ENCODE results near the gene DIS3L. TPM values are rescaled to one million over a fixed set of nuclear protein-coding genes. Genes with fewer than 3 reads are reported as not detected.

DIS3L gene
- total RNA-seq, 1 experiment from 2014 or later = 32.9 TPM

GRCh38 chr15:66284271-66284670 is 9.1 kb upstream of the DIS3L start (continued):
- no peak for TF ChIP-seq AFF4 (CRISPR knock-in tag; IDR thresholded peaks at IDR 0.05; ENCODE audit: borderline replicate concordance)
- TF ChIP-seq ATF3 (CRISPR knock-in tag; conservative IDR thresholded peaks at IDR 0.05) = no peak
- TF ChIP-seq ETV6 (CRISPR knock-in tag; IDR thresholded peaks at IDR 0.05) = no peak
- TF ChIP-seq AR (CRISPR knock-in tag; IDR thresholded peaks at IDR 0.05) = no peak
- TF ChIP-seq SP1 (CRISPR knock-in tag; conservative IDR thresholded peaks at IDR 0.05) = no peak
- no peak for TF ChIP-seq USF1 (CRISPR knock-in tag; IDR thresholded peaks at IDR 0.05)
- no peak for TF ChIP-seq SMAD4 (CRISPR knock-in tag; IDR thresholded peaks at IDR 0.05)
- no peak for TF ChIP-seq GABPB1 (CRISPR knock-in tag; IDR thresholded peaks at IDR 0.05)

GRCh38 chr15:66285533-66286280 is 7.7 kb upstream of the DIS3L start:
- ChIA-PET CTCF (interaction anchor here (0.6 to 1.1 kb wide), 2 partner anchors 52 to 769 kb away, joined by 4 read pairs; no protein-coding TSS in a partner anchor), POLR2A (interaction anchor here (0.5 to 0.6 kb wide), 2 partner anchors 187 to 418 kb away, joined by 4 read pairs; no protein-coding TSS in a partner anchor)
- no peak overlapping the region for H3K4me3 Mint-ChIP-seq
- no peak overlapping the region for H3K27ac Mint-ChIP-seq
- DNase-seq (ENCODE audit: low spot score) = no peak
- TF ChIP-seq USF1 (CRISPR knock-in tag; IDR thresholded peaks at IDR 0.05) = no peak
- H3K27me3 Mint-ChIP-seq (ENCODE audit: low read depth) = no peaks in the 10 kb centered on the region
- H3K4me1 Mint-ChIP-seq = peaks cover 7% of the 10 kb centered on the region
- no peaks in the 10 kb centered on the region for H3K36me3 Mint-ChIP-seq
- ATAC-seq = no peak
- H3K9me3 Mint-ChIP-seq = no peaks in the 10 kb centered on the region

GRCh38 chr15:66287461-66288057 is 5.8 kb upstream of the DIS3L start:
- ATAC-seq (no peak), DNase-seq (ENCODE audit: low spot score) (no peak)
- no peak overlapping the region for H3K27ac Mint-ChIP-seq

More at GRCh38 chr15:66287461-66288057, 5.8 kb upstream of the DIS3L start:
- Mint-ChIP-seq H3K4me1 (peaks cover 7% of the 10 kb centered on the region), H3K27me3 (ENCODE audit: low read depth) (no peaks in the 10 kb centered on the region), H3K36me3 (no peaks in the 10 kb centered on the region), H3K4me3 (no peak overlapping the region), H3K9me3 (no peaks in the 10 kb centered on the region)
- TF ChIP-seq CTCF (IDR thresholded peaks at IDR 0.05) (peak; percentile 51), ZNF416 (CRISPR knock-in tag; IDR thresholded peaks at IDR 0.05) (no peak)
- ChIA-PET CTCF (interaction anchor here (1.0 to 2.3 kb wide), 3 partner anchors 15 to 135 kb away, joined by 3 to 7 read pairs (median 3); no protein-coding TSS in a partner anchor), POLR2A (no interaction called here)
